Measurements from ENCODE around the gene OVCH1.

DNA sequence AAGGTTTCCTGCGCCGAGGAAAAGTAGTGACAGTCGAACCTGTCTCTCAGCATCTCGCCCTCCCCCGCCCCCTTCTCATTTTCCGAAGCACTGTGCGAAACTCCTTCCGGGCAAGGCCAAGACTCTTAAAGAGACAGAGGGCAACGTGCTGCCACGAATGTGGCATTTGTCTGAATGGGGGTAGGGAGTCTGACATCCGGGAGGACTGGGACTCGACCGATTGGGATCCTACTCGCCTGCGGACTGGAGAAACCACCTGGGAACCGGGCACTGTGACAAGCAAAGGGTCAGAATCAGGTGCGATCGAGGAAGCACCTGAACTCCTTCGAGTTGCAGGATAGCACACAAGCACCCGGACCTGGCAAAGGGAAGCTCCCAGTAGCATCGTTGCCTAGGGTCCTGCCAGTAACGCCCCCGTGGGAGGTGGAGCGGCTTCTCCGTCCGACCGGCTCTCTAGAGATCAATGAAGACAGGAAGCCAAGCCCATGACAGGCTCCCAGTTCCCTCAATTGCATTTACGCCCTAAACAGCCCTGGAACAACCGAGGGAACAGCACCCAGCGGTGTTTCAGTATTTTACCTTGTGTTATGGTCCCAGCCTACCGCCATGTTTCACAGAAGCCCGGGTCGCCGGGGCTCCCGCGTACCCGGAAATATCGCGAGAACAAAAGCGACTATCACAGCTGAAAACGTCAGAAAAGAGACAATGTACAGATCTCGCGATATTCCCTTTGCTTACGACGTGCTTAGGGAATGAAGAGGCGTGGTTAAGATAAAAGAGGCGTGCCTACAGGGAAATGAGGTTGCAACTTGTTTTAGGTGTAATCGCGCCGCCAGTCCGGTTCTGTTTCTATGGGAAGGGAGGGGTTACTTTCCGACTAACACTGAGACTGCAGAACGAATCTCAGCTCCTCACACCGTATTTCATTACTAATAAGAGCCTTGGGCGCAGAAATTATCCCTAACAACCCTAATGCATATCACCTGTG is 116.7 kb downstream of the OVCH1 start, which contains the start of gene ERGIC2:
- TF ChIP-seq, protein P1, sequence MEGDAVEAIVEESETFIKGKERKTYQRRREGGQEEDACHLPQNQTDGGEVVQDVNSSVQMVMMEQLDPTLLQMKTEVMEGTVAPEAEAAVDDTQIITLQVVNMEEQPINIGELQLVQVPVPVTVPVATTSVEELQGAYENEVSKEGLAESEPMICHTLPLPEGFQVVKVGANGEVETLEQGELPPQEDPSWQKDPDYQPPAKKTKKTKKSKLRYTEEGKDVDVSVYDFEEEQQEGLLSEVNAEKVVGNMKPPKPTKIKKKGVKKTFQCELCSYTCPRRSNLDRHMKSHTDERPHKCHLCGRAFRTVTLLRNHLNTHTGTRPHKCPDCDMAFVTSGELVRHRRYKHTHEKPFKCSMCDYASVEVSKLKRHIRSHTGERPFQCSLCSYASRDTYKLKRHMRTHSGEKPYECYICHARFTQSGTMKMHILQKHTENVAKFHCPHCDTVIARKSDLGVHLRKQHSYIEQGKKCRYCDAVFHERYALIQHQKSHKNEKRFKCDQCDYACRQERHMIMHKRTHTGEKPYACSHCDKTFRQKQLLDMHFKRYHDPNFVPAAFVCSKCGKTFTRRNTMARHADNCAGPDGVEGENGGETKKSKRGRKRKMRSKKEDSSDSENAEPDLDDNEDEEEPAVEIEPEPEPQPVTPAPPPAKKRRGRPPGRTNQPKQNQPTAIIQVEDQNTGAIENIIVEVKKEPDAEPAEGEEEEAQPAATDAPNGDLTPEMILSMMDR (IDR thresholded peaks at IDR 0.05), result no peak
- no peak for TF ChIP-seq ZFX (IDR thresholded peaks at IDR 0.05; ENCODE audit: borderline replicate concordance)
